Fibroblast of the conjunctiva (primary cell): ENCODE measurements around the gene S100A1.
A peak's percentile ranks its signal among the peaks of the same experiment; 100 is the strongest.
"Not testable (repeated sequence)": the region's sequence is repeated elsewhere in the genome, so short reads cannot be mapped to it uniquely, and the experiment has no call there.

Source experiments
- DNase-seq: peaks from one replicate; pipeline ENCODE4 v3.0.0-alpha.2; 2010; ENCODE audit warnings: low read depth

The S100A1 gene

GRCh38 chr1:153627715-153628626, at the start of gene S100A1:
Gene S100A1 (plus strand): TSS chr1:153628434. CDS start chr1:153630522, 2,088 bp downstream.
- no peak for DNase-seq

GRCh38 chr1:153578490-153578889, 49.7 kb upstream of the S100A1 start:
- no peak for DNase-seq

GRCh38 chr1:153578936-153579335, 49.3 kb upstream of the S100A1 start:
- DNase-seq, result no peak

- DNase-seq, result not testable (repeated sequence)
Observed at GRCh38 chr1:153582836-153583235, 45.4 kb upstream of the S100A1 start.

DNA sequence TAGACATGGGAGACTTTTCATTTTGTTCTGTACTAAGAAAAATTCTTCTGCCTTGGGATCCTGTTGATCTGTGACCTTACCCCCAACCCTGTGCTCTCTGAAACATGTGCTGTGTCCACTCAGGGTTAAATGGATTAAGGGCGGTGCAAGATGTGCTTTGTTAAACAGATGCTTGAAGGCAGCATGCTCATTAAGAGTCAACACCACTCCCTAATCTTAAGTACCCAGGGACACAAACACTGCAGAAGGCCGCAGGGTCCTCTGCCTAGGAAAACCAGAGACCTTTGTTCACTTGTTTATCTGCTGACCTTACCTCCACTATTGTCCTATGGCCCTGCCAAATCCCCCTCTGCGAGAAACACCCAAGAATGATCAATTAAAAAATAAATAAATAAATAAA, 44.7 kb upstream of the S100A1 start:
- DNase-seq, result not testable (repeated sequence)

DNA sequence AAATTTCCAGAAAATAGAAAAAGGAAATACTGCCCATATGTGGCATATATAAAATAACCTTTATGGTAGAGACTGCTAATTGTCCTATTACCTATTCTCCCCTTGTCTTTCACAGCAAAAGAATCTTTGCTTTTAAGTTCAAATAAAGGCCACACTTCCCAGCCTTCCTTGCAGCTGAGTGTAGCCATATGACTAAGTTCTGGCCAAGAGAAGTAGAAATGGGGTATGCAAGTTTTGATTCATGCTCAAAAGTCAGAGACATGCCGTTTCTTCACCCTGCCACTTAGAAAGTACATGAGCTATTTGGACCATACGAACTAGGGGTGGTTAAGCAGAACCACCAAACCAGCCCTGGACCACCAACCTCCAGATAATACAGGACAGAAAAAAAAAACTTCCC, 44.3 kb upstream of the S100A1 start:
- no peak for DNase-seq

GRCh38 chr1:153585006-153585405, 43.2 kb upstream of the S100A1 start:
- no peak for DNase-seq

DNA sequence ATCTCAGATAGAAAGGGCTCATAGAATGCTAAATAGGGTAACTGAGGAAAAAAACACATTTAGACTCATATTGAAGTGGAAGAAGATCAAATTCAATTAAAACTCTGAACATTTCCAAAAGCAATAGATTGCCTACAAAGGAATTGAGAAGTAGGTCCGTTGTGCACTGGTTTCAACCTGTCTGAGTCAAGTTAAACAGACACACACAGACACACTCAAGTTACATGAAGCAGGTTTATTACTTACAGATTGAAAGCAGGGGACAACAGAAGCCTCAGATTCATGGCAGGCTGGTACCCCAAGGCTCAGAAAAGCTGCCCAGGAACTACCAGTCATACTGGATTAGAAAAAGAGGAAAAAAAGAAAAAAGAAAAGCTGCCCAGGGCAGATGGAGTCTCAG, 41.9 kb upstream of the S100A1 start:
- no peak for DNase-seq

- DNase-seq, result no peak
Observed at GRCh38 chr1:153587314-153587713, 40.9 kb upstream of the S100A1 start.

- DNase-seq, result not testable (repeated sequence)
Observed at GRCh38 chr1:153588033-153588432, 40.2 kb upstream of the S100A1 start.

GRCh38 chr1:153588482-153588881, 39.8 kb upstream of the S100A1 start:
- DNase-seq, result no peak

DNA sequence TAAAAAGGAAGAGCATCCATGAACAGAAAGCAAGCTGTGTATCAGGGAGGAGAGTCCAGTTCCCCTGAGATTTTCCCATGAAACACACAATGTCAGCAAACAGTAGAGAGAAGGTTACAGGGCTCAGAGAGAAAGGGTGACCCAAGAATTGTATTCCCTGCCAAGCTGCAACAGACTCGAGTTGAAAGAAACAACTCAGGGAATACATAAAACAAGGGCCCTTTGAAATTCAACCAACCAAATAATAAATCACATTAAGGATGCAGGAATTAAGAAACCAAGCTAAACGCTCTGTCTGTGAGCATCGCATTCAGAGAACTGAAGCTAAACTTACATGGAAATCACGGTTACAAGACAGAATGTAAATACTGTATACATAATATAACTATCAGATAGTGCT, 35.5 kb upstream of the S100A1 start:
- no peak for DNase-seq

DNA sequence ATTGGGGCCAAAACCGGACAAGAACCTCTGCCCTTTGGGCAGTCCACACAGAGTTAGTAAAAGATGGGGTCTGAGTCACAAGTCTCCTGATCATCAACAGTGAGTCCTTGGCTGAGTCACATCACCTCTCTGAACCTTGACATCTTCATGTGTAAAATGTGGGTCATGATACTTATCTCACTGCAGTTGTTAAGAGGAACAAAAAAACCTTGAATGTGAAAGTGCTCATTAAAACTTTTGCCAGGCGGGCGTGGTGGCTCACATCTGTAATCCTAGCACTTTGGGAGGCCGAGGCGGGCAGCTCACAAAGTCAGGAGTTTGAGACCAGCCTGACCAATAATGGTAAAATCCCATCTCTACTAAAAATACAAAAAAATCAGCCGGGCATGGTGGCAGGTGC, 31.0 kb upstream of the S100A1 start:
- no peak for DNase-seq

GRCh38 chr1:153598309-153599172, 29.7 kb upstream of the S100A1 start:
- DNase-seq, result peak; percentile 47

DNA sequence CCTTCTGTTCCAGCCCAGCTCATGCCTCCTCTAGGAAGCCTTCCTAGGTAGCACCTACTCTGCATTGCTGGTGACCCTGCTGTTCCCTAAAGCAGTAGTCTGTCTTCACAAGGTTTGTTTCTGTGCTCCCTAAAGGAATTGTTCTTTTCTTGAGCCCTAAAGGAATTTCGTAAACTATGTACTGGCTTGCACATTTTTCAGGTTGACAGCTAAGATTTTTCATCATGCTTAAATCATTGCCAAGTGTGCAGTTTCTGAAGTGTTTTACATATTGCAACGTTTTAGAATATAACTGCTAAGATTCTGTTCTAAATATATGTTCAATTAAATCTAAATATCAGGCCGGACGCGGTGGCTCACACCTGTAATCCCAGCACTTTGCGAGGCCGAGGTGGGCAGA, 28.4 kb upstream of the S100A1 start:
- DNase-seq, result no peak

- DNase-seq, result no peak
Observed at GRCh38 chr1:153602749-153603148, 25.5 kb upstream of the S100A1 start.

GRCh38 chr1:153606194-153606593, 22.0 kb upstream of the S100A1 start:
- no peak for DNase-seq

DNA sequence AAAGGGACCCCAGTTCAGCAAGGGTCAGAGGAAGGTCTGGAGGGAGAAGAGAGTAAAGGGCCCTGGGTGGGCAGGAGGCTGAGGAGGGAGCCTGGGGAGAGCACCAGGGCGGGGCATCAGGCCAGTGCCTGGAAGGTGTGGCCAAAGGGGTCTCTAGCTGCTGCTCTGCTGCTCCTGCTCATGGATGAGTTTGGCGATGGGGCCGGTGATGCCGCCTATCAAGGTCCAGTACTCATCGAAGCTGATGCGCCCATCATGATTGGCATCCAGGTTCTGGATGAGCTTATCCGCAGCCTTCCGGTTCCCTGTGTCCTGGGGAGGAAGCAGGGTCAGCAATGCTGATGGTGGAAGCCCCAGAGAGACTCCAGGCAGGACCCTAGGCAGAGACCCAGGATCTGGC, 20.9 kb upstream of the S100A1 start:
- DNase-seq, result no peak

DNA sequence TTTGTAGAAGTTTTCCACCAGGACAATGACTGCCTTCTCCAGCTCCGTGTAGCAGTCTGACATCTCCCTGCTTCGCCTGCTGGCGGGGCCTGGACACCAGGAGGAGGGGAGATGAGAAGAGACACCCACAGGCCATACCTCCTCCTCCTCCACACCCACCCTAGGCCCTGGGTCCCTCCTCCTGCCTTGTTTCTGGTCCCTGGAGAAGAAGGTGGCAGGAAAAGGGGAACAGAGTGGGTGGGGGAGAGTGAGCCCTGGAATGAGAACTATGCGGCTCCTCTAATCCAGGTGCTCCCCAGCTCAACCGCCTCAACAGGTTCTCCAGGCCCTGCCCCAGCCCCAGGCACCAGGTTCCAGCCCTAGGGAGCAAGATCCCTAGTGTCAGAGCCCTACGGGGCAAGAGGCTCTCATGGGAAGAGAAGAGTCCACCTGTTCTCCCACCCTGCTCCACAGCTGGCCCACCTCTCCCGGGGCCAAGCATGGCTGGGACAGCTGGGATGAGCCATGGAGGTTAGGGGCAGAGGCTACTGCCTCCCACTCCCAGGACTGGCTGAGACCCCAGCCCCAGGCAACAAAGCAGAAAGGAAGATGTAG, 20.0 kb upstream of the S100A1 start:
- DNase-seq, result no peak

GRCh38 chr1:153608742-153609584, 19.3 kb upstream of the S100A1 start:
- DNase-seq, result peak; percentile 61

DNA sequence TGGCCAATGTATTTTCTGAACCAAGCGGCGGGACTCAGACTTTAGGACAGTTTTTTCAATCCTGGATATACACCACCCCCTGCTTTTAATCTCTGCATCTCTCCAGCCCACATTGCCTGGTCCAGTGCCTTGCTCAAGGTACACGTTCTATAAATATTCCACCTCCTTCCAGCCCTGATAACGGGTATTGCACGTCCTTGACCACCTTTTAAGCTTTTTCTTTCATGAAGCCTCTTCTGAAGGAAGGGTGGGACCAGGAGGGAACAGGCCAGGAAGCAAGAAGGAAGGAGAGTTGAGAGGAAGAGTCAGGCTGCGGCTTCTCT, 18.7 kb upstream of the S100A1 start:
- DNase-seq, result no peak

DNA sequence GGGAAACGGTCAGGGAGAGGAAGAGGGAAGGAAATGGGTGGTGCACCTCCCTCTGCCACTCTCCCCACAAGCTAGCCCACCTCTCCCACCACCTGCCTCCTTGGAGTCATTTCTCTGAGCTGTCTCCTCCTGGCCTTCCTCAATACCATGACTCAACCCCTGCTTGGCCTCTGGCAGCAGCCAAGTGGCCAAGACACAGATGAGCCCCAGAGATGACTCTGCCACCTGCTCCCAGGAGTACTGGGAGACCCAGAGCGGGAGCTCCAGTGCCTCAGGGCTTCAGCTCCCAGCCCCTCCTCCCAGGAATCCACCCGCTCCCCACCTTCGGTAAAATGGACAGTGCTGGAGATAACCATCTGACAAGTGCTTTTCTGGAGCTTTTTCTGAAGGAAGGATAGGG, 17.9 kb upstream of the S100A1 start:
- DNase-seq, result no peak
